Neural cell (in vitro differentiated cells): ENCODE measurements around the gene OAT. TPM values are rescaled to one million over a fixed set of nuclear protein-coding genes. Genes with fewer than 3 reads are reported as not detected.

Experiments used
- H2AFZ ChIP-seq: fragments of 200-600, 300-800 bp; sonication (generic), shearing (Covaris generic); 2 replicates; pipeline ENCODE4 v1.6.0; 2014; ENCODE audit warnings: low read depth, mild to moderate bottlenecking, antibody characterized with exemption, low read length, moderate library complexity
- H3F3A ChIP-seq: fragments of 200-600 bp; shearing (Covaris generic); 2 replicates; pipeline ENCODE4 v1.6.1; 2016; ENCODE audit warnings: mild to moderate bottlenecking, moderate library complexity, mixed read lengths, antibody characterized with exemption, low read length; ENCODE audit not compliant: insufficient read depth, poor library complexity, severe bottlenecking
- H3K27ac ChIP-seq: fragments of 200-600, 300-800 bp; sonication (generic), shearing (Covaris generic); 2 replicates; pipeline ENCODE4 v1.5.1; 2014; ENCODE audit warnings: mild to moderate bottlenecking, low read length, moderate library complexity
- H3K27me3 ChIP-seq: fragments of 300-800, 200-600 bp; sonication (generic), shearing (Covaris generic); 2 replicates; pipeline ENCODE4 v1.6.0; 2014; ENCODE audit warnings: mild to moderate bottlenecking, low read depth, low read length, moderate library complexity; ENCODE audit not compliant: insufficient read depth
- H3K36me3 ChIP-seq: fragments of 300-800, 200-600 bp; sonication (generic), shearing (Covaris generic); 2 replicates; pipeline ENCODE4 v1.5.1; 2014; ENCODE audit warnings: mild to moderate bottlenecking, antibody characterized with exemption, low read length, moderate library complexity; ENCODE audit not compliant: insufficient read depth
- H3K4me2 ChIP-seq: fragments of 300-800, 200-600 bp; sonication (generic), shearing (Covaris generic); 2 replicates; pipeline ENCODE4 v1.6.0; 2014; ENCODE audit warnings: mild to moderate bottlenecking, low read length
- H3K4me3 ChIP-seq: fragments of 300-800, 200-600 bp; sonication (generic), shearing (Covaris generic); 2 replicates; pipeline ENCODE4 v1.5.1; 2014; ENCODE audit warnings: mild to moderate bottlenecking, low read length, moderate library complexity
- H3K79me2 ChIP-seq: fragments of 200-600 bp; shearing (Covaris generic); replicated peaks from 2 replicates; pipeline ENCODE4 v1.6.0; 2014; ENCODE audit warnings: mild to moderate bottlenecking, low read length, moderate library complexity; ENCODE audit not compliant: insufficient read depth
- H3K9ac ChIP-seq: fragments of 300-800, 200-600 bp; sonication (generic), shearing (Covaris generic); 2 replicates; pipeline ENCODE4 v1.6.1; 2016; ENCODE audit warnings: mild to moderate bottlenecking, low read length, mixed read lengths
- H3K9me2 ChIP-seq: fragments of 200-600 bp; shearing (Covaris generic); 2 replicates; pipeline ENCODE4 v1.6.1; 2016; ENCODE audit warnings: mild to moderate bottlenecking, low read length, mixed read lengths; ENCODE audit not compliant: insufficient read depth
- H3K9me3 ChIP-seq: fragments of 200-600, 300-800 bp; sonication (generic), shearing (Covaris generic); 2 replicates; pipeline ENCODE4 v1.6.1; 2016; ENCODE audit warnings: mild to moderate bottlenecking, mixed run types, low read length, moderate library complexity, mixed read lengths
- H4K20me1 ChIP-seq: fragments of 200-600 bp; shearing (Covaris generic); 2 replicates; pipeline ENCODE4 v1.6.1; 2016; ENCODE audit warnings: mild to moderate bottlenecking, mixed run types; ENCODE audit not compliant: insufficient read depth
- EP300 ChIP-seq: fragments of 450-650 bp; conservative IDR thresholded peaks from 2 replicates; pipeline ENCODE4 v1.6.1; 2014; ENCODE audit warnings: antibody characterized with exemption, mild to moderate bottlenecking, moderate library complexity; ENCODE audit not compliant: poor library complexity, severe bottlenecking
- EZH2 ChIP-seq: fragments of 200-600, 300-800 bp; shearing (Covaris generic), sonication (generic); IDR thresholded peaks from 2 replicates; pipeline ENCODE4 v1.6.1; 2014; ENCODE audit warnings: antibody characterized with exemption, low read length, borderline replicate concordance, mild to moderate bottlenecking; ENCODE audit not compliant: insufficient read depth, poor library complexity, severe bottlenecking
- MXI1 ChIP-seq: fragments of 450-650 bp; conservative IDR thresholded peaks from 2 replicates; pipeline ENCODE4 v1.6.1; 2014; ENCODE audit warnings: antibody characterized with exemption, mild to moderate bottlenecking; ENCODE audit not compliant: poor library complexity, severe bottlenecking
- POLR2AphosphoS5 ChIP-seq: IDR thresholded peaks from 2 replicates; pipeline ENCODE4 v1.6.1; 2012
- RAD21 ChIP-seq: fragments of 450-650 bp; conservative IDR thresholded peaks from 2 replicates; pipeline ENCODE4 v1.6.1; 2014; ENCODE audit warnings: antibody characterized with exemption, mild to moderate bottlenecking, moderate library complexity
- SMC3 ChIP-seq: fragments of 450-650 bp; conservative IDR thresholded peaks from 2 replicates; pipeline ENCODE4 v1.6.1; 2014; ENCODE audit warnings: antibody characterized with exemption, mild to moderate bottlenecking, moderate library complexity; ENCODE audit not compliant: poor library complexity
- TAF1 ChIP-seq: IDR thresholded peaks from 2 replicates; pipeline ENCODE4 v1.6.1; 2012; ENCODE audit warnings: low read depth
- polyA plus RNA-seq: library from polyadenylated mRNA; depleted of rRNA; stranded (reverse); fragments of >200 nt; gene quantifications from 2 replicates; pipeline ENCODE4 v1.2.3, GENCODE V29; 2014
- TF ChIP-seq, protein P1 (sequence below): IDR thresholded peaks from 2 replicates; pipeline ENCODE4 v1.6.1; 2012; ENCODE audit warnings: borderline replicate concordance
- TF ChIP-seq, protein P2 (sequence below): fragments of 450-650 bp; IDR thresholded peaks from 2 replicates; pipeline ENCODE4 v1.5.1; 2014; ENCODE audit warnings: antibody characterized with exemption, mild to moderate bottlenecking, moderate library complexity; ENCODE audit not compliant: poor library complexity, severe bottlenecking

Gene OAT
- polyA plus RNA-seq, 1 donor from 2014 or later: 132 TPM

- Histone ChIP-seq H3K79me2 (no peaks in the 10 kb centered on the region), H3K27me3 (peaks cover 3% of the 10 kb centered on the region), H3K9me3 (no peaks in the 10 kb centered on the region), H3K9me2 (no peaks in the 10 kb centered on the region), H3K36me3 (no peaks in the 10 kb centered on the region), H3F3A (no peaks in the 10 kb centered on the region), H2AFZ (no peak overlapping the region), H3K4me2 (no peak overlapping the region), H3K9ac (no peak overlapping the region), H3K27ac (no peak overlapping the region), H4K20me1 (no peaks in the 10 kb centered on the region), H3K4me3 (no peak overlapping the region)
- TF ChIP-seq RAD21: no peak
- TF ChIP-seq MXI1: no peak
- no peak for TF ChIP-seq TAF1
- no peak for TF ChIP-seq EP300
- no peak for TF ChIP-seq SMC3
- TF ChIP-seq, protein P1, sequence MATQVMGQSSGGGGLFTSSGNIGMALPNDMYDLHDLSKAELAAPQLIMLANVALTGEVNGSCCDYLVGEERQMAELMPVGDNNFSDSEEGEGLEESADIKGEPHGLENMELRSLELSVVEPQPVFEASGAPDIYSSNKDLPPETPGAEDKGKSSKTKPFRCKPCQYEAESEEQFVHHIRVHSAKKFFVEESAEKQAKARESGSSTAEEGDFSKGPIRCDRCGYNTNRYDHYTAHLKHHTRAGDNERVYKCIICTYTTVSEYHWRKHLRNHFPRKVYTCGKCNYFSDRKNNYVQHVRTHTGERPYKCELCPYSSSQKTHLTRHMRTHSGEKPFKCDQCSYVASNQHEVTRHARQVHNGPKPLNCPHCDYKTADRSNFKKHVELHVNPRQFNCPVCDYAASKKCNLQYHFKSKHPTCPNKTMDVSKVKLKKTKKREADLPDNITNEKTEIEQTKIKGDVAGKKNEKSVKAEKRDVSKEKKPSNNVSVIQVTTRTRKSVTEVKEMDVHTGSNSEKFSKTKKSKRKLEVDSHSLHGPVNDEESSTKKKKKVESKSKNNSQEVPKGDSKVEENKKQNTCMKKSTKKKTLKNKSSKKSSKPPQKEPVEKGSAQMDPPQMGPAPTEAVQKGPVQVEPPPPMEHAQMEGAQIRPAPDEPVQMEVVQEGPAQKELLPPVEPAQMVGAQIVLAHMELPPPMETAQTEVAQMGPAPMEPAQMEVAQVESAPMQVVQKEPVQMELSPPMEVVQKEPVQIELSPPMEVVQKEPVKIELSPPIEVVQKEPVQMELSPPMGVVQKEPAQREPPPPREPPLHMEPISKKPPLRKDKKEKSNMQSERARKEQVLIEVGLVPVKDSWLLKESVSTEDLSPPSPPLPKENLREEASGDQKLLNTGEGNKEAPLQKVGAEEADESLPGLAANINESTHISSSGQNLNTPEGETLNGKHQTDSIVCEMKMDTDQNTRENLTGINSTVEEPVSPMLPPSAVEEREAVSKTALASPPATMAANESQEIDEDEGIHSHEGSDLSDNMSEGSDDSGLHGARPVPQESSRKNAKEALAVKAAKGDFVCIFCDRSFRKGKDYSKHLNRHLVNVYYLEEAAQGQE: no peak
- TF ChIP-seq POLR2AphosphoS5: no peak
- TF ChIP-seq, protein P2, sequence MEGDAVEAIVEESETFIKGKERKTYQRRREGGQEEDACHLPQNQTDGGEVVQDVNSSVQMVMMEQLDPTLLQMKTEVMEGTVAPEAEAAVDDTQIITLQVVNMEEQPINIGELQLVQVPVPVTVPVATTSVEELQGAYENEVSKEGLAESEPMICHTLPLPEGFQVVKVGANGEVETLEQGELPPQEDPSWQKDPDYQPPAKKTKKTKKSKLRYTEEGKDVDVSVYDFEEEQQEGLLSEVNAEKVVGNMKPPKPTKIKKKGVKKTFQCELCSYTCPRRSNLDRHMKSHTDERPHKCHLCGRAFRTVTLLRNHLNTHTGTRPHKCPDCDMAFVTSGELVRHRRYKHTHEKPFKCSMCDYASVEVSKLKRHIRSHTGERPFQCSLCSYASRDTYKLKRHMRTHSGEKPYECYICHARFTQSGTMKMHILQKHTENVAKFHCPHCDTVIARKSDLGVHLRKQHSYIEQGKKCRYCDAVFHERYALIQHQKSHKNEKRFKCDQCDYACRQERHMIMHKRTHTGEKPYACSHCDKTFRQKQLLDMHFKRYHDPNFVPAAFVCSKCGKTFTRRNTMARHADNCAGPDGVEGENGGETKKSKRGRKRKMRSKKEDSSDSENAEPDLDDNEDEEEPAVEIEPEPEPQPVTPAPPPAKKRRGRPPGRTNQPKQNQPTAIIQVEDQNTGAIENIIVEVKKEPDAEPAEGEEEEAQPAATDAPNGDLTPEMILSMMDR: no peak
- TF ChIP-seq EZH2: no peak
Measured at GRCh38 chr10:124459395-124459794, 40.7 kb upstream of the OAT start.

DNA sequence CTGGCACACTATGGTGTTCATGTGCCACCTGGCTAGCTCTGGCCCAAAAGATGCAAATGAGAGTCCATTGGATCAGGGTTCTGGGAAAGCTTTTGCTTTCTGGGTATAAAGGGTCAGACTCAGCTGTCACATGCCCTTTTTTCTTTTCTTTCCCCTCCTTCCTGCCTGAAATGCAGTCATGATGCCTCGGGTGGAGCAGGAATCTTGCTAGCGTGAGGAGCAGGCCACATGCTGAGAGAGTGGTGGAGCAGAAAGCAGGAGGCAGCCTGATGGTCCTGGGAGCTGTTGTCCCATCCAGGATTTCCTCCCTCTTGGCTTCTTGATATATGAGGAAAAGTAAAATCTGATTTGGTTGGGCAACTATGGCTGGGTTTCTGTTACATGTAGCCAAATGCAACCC is 40.2 kb upstream of the OAT start:
- Histone ChIP-seq H2AFZ (no peak overlapping the region), H3K27ac (no peak overlapping the region), H3K36me3 (no peaks in the 10 kb centered on the region), H3K79me2 (no peaks in the 10 kb centered on the region), H3K4me2 (no peak overlapping the region), H3K9ac (no peak overlapping the region), H3K9me3 (no peaks in the 10 kb centered on the region), H3K27me3 (peaks cover 3% of the 10 kb centered on the region), H4K20me1 (no peaks in the 10 kb centered on the region), H3K9me2 (no peaks in the 10 kb centered on the region), H3F3A (no peaks in the 10 kb centered on the region), H3K4me3 (no peak overlapping the region)
- no peak for TF ChIP-seq EZH2
- no peak for TF ChIP-seq EP300
- TF ChIP-seq, protein P2: no peak
- no peak for TF ChIP-seq RAD21
- no peak for TF ChIP-seq POLR2AphosphoS5
- no peak for TF ChIP-seq MXI1
- TF ChIP-seq, protein P1: no peak
- no peak for TF ChIP-seq SMC3
- no peak for TF ChIP-seq TAF1
